BE2C (cell line): ENCODE results near the gene SACS.

Experiments used
- DNase-seq: peaks from one replicate; pipeline ENCODE4 v3.0.0-alpha.2; 2020
- H3K27me3 ChIP-seq: fragments of 250-450 bp; sonication (Bioruptor Pico); 2 replicates; pipeline ENCODE4 v1.5.1; 2020; ENCODE audit warnings: mild to moderate bottlenecking
- H3K36me3 ChIP-seq: fragments of 250-450 bp; sonication (Bioruptor Pico); 2 replicates; pipeline ENCODE4 v1.5.1; 2020; ENCODE audit warnings: mild to moderate bottlenecking
- H3K4me1 ChIP-seq: fragments of 250-450 bp; sonication (Bioruptor Pico); 2 replicates; pipeline ENCODE4 v1.5.1; 2020
- H3K4me3 ChIP-seq: 2 replicates; pipeline ENCODE4 v1.5.1; 2011; ENCODE audit warnings: low read depth, low read length
- H3K9me3 ChIP-seq: fragments of 250-450 bp; sonication (Bioruptor Pico); 2 replicates; pipeline ENCODE4 v1.5.1; 2020
- CTCF ChIP-seq: IDR thresholded peaks from 2 replicates; pipeline ENCODE4 v1.5.1; 2012; ENCODE audit warnings: mild to moderate bottlenecking, low read depth, low read length

The SACS gene

GRCh38 chr13:23437916-23438315 lies 4.4 kb upstream of the SACS start:
- no peak for TF ChIP-seq CTCF

DNA sequence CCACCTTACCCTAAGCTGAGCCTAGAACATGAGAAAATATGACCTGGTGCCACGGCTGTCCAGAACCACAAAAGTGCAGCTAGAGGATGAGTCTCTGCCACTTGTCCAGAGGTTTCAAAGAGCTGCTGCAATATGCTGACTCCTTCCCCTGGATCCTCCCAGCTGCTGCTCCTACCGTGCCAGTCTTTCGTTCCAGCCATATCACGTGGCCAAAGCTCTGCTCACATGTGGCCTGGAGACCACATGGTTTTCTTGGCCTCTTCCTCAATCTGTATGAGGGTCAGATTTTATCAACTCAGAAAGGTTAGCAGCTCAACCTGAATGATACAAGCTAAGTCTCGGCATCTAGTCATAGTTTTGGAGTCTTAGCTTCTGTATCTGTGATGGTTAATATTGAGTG lies 3.2 kb upstream of the SACS start:
- Histone ChIP-seq H3K9me3 (no peaks in the 10 kb centered on the region), H3K4me3 (no peak overlapping the region), H3K27me3 (no peaks in the 10 kb centered on the region), H3K36me3 (no peaks in the 10 kb centered on the region), H3K4me1 (no peaks in the 10 kb centered on the region)
- DNase-seq: no peak
- TF ChIP-seq CTCF: no peak

More at GRCh38 chr13:23437916-23438315, 4.4 kb upstream of the SACS start:
- Histone ChIP-seq H3K27me3 (no peaks in the 10 kb centered on the region), H3K9me3 (no peaks in the 10 kb centered on the region), H3K36me3 (no peaks in the 10 kb centered on the region), H3K4me3 (no peak overlapping the region), H3K4me1 (no peaks in the 10 kb centered on the region)
- no peak for DNase-seq

- no peak for TF ChIP-seq CTCF
Observed at GRCh38 chr13:23434491-23434890, 989 bp upstream of the SACS start.

GRCh38 chr13:23432626-23433025 lies 876 bp downstream of the SACS start:
- H3K27me3 ChIP-seq: no peaks in the 10 kb centered on the region
- no peak for DNase-seq
- peaks cover 16% of the 10 kb centered on the region for H3K4me1 ChIP-seq
- no peaks in the 10 kb centered on the region for H3K9me3 ChIP-seq
- peak overlapping the region; percentile 73 for H3K4me3 ChIP-seq
- no peak for TF ChIP-seq CTCF
- H3K36me3 ChIP-seq: peaks cover 9% of the 10 kb centered on the region

More at GRCh38 chr13:23434491-23434890, 989 bp upstream of the SACS start:
- Histone ChIP-seq H3K4me3 (no peak overlapping the region), H3K4me1 (peaks cover 6% of the 10 kb centered on the region; the same call in 1 of the 2 replicates), H3K36me3 (peaks cover 9% of the 10 kb centered on the region), H3K27me3 (no peaks in the 10 kb centered on the region), H3K9me3 (no peaks in the 10 kb centered on the region)
- no peak for DNase-seq

DNA sequence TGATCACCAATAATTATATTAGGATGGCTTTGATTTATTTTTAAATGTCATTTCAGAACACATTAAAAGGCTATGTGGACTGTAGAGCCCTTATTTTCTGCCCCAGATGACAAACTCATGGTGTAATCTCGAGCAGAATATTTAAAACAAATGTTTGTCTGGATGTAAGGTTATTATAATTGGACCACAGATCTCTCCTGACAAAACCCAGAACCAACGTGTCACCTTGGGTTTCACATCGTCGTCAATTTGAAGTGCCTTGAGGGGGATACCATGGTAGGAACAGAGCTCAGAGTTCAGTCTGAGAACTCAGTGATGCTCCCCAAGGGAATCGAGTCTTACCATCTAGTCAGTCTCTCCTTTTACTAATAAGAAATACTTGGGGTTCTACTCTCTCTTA lies 2.8 kb downstream of the SACS start:
- Histone ChIP-seq H3K27me3 (no peaks in the 10 kb centered on the region), H3K4me3 (peak overlapping the region; percentile 12), H3K36me3 (peaks cover 15% of the 10 kb centered on the region), H3K9me3 (no peaks in the 10 kb centered on the region), H3K4me1 (peaks cover 16% of the 10 kb centered on the region)
- TF ChIP-seq CTCF: no peak
- no peak for DNase-seq

GRCh38 chr13:23427881-23428528 lies 5.5 kb downstream of the SACS start:
- Histone ChIP-seq H3K4me1 (peaks cover 16% of the 10 kb centered on the region), H3K9me3 (no peaks in the 10 kb centered on the region), H3K36me3 (peaks cover 23% of the 10 kb centered on the region), H3K4me3 (no peak overlapping the region), H3K27me3 (no peaks in the 10 kb centered on the region)
- no peak for TF ChIP-seq CTCF
- no peak for DNase-seq
